MCF 10A (cell line): ENCODE results near the gene PDXDC1. TPM values are rescaled to one million over a fixed set of nuclear protein-coding genes. Genes with fewer than 3 reads are reported as not detected.
"Not testable (repeated sequence)": the region's sequence is repeated elsewhere in the genome, so short reads cannot be mapped to it uniquely, and the experiment has no call there.

ENCODE experiments used
- BruUV-seq: library from RNA; stranded (reverse); fragments of 400-500 nt; replicated peaks from 2 replicates; lab custom pipeline; 2021; lab: Mats Ljungman, UMichigan
- CTCF ChIA-PET: fragments of 300-600 bp; sonication (Branson Sonifier 250); formaldehyde crosslinking; extraction: SDS; loops from one replicate; lab custom pipeline; 2021; ENCODE audit warnings: antibody characterized with exemption, inconsistent platforms; lab: Yijun Ruan, JAX
- POLR2A ChIA-PET: fragments of 300-600, 350-650 bp; sonication (Branson Sonifier 250); formaldehyde crosslinking; extraction: SDS; loops from one replicate; lab custom pipeline; 2020; ENCODE audit warnings: antibody characterized with exemption, inconsistent platforms; lab: Yijun Ruan, JAX
- DNase-seq: peaks from one replicate; pipeline ENCODE4 v3.0.0-alpha.2; 2018; ENCODE audit not compliant: unreplicated experiment
- H3K27ac Mint-ChIP-seq: one replicate; pipeline ENCODE4 v1.8.0; 2022; ENCODE audit warnings: mild to moderate bottlenecking, low read depth, mixed read lengths; ENCODE audit not compliant: unreplicated experiment
- H3K27me3 Mint-ChIP-seq: one replicate; pipeline ENCODE4 v1.8.0; 2022; ENCODE audit warnings: mixed read lengths; ENCODE audit not compliant: insufficient read depth, unreplicated experiment
- H3K36me3 Mint-ChIP-seq: one replicate; pipeline ENCODE4 v1.8.0; 2022; ENCODE audit warnings: mild to moderate bottlenecking, moderate library complexity, mixed read lengths; ENCODE audit not compliant: insufficient read depth, unreplicated experiment
- H3K4me1 Mint-ChIP-seq: one replicate; pipeline ENCODE4 v1.8.0; 2022; ENCODE audit warnings: mixed read lengths; ENCODE audit not compliant: insufficient read depth, unreplicated experiment
- H3K4me3 Mint-ChIP-seq: one replicate; pipeline ENCODE4 v1.8.0; 2022; ENCODE audit warnings: mild to moderate bottlenecking, moderate library complexity, mixed read lengths; ENCODE audit not compliant: unreplicated experiment
- H3K9me3 Mint-ChIP-seq: one replicate; pipeline ENCODE4 v1.8.0; 2022; ENCODE audit warnings: mixed read lengths; ENCODE audit not compliant: unreplicated experiment
- intact Hi-C: fragments of 100-400 bp; cut with micrococcal nuclease; formaldehyde crosslinking; loops from 2 replicates; pipeline ENCODE4 v1.14.1; 2022
- total RNA-seq: library from RNA; stranded (reverse); gene quantifications from 2 replicates; pipeline ENCODE4 v1.2.3, GENCODE V29; 2022

Gene PDXDC1
- total RNA-seq, 1 experiment from 2014 or later: 70.7 TPM

GRCh38 chr16:15160571-15160970 lies 185.7 kb downstream of the PDXDC1 start:
- DNase-seq, CTCF ChIA-PET, H3K27ac Mint-ChIP-seq, intact Hi-C loops, BruUV-seq, H3K4me3 Mint-ChIP-seq, H3K36me3 Mint-ChIP-seq, H3K9me3 Mint-ChIP-seq, H3K4me1 Mint-ChIP-seq, POLR2A ChIA-PET: not testable (repeated sequence)
- peaks cover 11% of the 10 kb centered on the region for H3K27me3 Mint-ChIP-seq

- POLR2A ChIA-PET, CTCF ChIA-PET, H3K9me3 Mint-ChIP-seq, H3K36me3 Mint-ChIP-seq, H3K27ac Mint-ChIP-seq, H3K4me1 Mint-ChIP-seq, BruUV-seq, intact Hi-C loops, DNase-seq, H3K4me3 Mint-ChIP-seq: not testable (repeated sequence)
- peaks cover 11% of the 10 kb centered on the region for H3K27me3 Mint-ChIP-seq
Observed at GRCh38 chr16:15163055-15163454, 188.2 kb downstream of the PDXDC1 start.

GRCh38 chr16:15166177-15166576 lies 191.4 kb downstream of the PDXDC1 start:
- DNase-seq, H3K9me3 Mint-ChIP-seq, CTCF ChIA-PET, POLR2A ChIA-PET, H3K27ac Mint-ChIP-seq, H3K4me3 Mint-ChIP-seq, H3K36me3 Mint-ChIP-seq, H3K4me1 Mint-ChIP-seq, BruUV-seq, intact Hi-C loops: not testable (repeated sequence)
- H3K27me3 Mint-ChIP-seq: peaks cover 25% of the 10 kb centered on the region

- H3K4me1 Mint-ChIP-seq, DNase-seq, POLR2A ChIA-PET, H3K36me3 Mint-ChIP-seq, H3K4me3 Mint-ChIP-seq, H3K27ac Mint-ChIP-seq, BruUV-seq, intact Hi-C loops, CTCF ChIA-PET, H3K9me3 Mint-ChIP-seq: not testable (repeated sequence)
- H3K27me3 Mint-ChIP-seq: peaks cover 29% of the 10 kb centered on the region
Observed at GRCh38 chr16:15168303-15168702, 193.5 kb downstream of the PDXDC1 start.

- H3K9me3 Mint-ChIP-seq, H3K4me3 Mint-ChIP-seq, H3K4me1 Mint-ChIP-seq, H3K36me3 Mint-ChIP-seq, intact Hi-C loops, POLR2A ChIA-PET, BruUV-seq, H3K27ac Mint-ChIP-seq, CTCF ChIA-PET, DNase-seq: not testable (repeated sequence)
- peaks cover 29% of the 10 kb centered on the region for H3K27me3 Mint-ChIP-seq
Observed at GRCh38 chr16:15168953-15169652, 194.3 kb downstream of the PDXDC1 start.

- H3K4me1 Mint-ChIP-seq, H3K4me3 Mint-ChIP-seq, BruUV-seq, H3K27ac Mint-ChIP-seq, POLR2A ChIA-PET, H3K36me3 Mint-ChIP-seq, CTCF ChIA-PET, DNase-seq, H3K9me3 Mint-ChIP-seq, intact Hi-C loops: not testable (repeated sequence)
- H3K27me3 Mint-ChIP-seq: peaks cover 29% of the 10 kb centered on the region
Observed at GRCh38 chr16:15179909-15180308, 205.1 kb downstream of the PDXDC1 start.

- H3K4me3 Mint-ChIP-seq, H3K27ac Mint-ChIP-seq, BruUV-seq, DNase-seq, POLR2A ChIA-PET, H3K9me3 Mint-ChIP-seq, H3K36me3 Mint-ChIP-seq, H3K4me1 Mint-ChIP-seq, intact Hi-C loops, CTCF ChIA-PET: not testable (repeated sequence)
- peaks cover 20% of the 10 kb centered on the region for H3K27me3 Mint-ChIP-seq
Observed at GRCh38 chr16:15180946-15181345, 206.1 kb downstream of the PDXDC1 start.

- CTCF ChIA-PET, POLR2A ChIA-PET, BruUV-seq, H3K27ac Mint-ChIP-seq, H3K4me1 Mint-ChIP-seq, DNase-seq, H3K36me3 Mint-ChIP-seq, H3K9me3 Mint-ChIP-seq, H3K4me3 Mint-ChIP-seq, intact Hi-C loops: not testable (repeated sequence)
- H3K27me3 Mint-ChIP-seq: peaks cover 20% of the 10 kb centered on the region
Observed at GRCh38 chr16:15184000-15184399, 209.2 kb downstream of the PDXDC1 start.
